GM12865 (cell line): ENCODE data around the gene MCOLN1.

Experiments used
- DNase-seq: peaks from one replicate; pipeline ENCODE4 v3.0.0; 2010; ENCODE audit warnings: low read depth
- H3K4me3 ChIP-seq: 2 replicates; pipeline ENCODE4 v1.5.1; 2011; ENCODE audit warnings: mild to moderate bottlenecking, low read depth, low read length, control low read depth
- CTCF ChIP-seq: IDR thresholded peaks from 2 replicates; pipeline ENCODE4 v1.5.1; 2011; ENCODE audit warnings: low read length, control low read depth, low read depth, inconsistent platforms; ENCODE audit not compliant: insufficient read depth; ENCODE audit errors: missing control alignments

MCOLN1 gene

GRCh38 chr19:7516333-7516732 lies 6.1 kb upstream of the MCOLN1 start:
- DNase-seq, result no peak
- no peak for TF ChIP-seq CTCF
- peak overlapping the region; percentile 42 for H3K4me3 ChIP-seq

- no peak overlapping the region for H3K4me3 ChIP-seq
- no peak for TF ChIP-seq CTCF
- no peak for DNase-seq
These were observed 5.5 kb upstream of the MCOLN1 start for GRCh38 chr19:7516878-7517277.

- H3K4me3 ChIP-seq, result no peak overlapping the region
- TF ChIP-seq CTCF, result no peak
- DNase-seq, result no peak
These were observed 2.9 kb upstream of the MCOLN1 start for GRCh38 chr19:7519361-7520130.

- no peak for TF ChIP-seq CTCF
- DNase-seq, result no peak
- H3K4me3 ChIP-seq, result no peak overlapping the region
These were observed 2.0 kb upstream of the MCOLN1 start for GRCh38 chr19:7520131-7521051.

GRCh38 chr19:7521551-7522071 lies 813 bp upstream of the MCOLN1 start:
- DNase-seq, result no peak
- no peak overlapping the region for H3K4me3 ChIP-seq
- no peak for TF ChIP-seq CTCF

GRCh38 chr19:7522923-7523667 lies 671 bp downstream of the MCOLN1 start:
- no peak for TF ChIP-seq CTCF
- DNase-seq, result no peak
- H3K4me3 ChIP-seq, result peak overlapping the region; percentile 63
